ENCODE data around the gene IL1RAPL1. TPM values are rescaled to one million over a fixed set of nuclear protein-coding genes. Genes with fewer than 3 reads are reported as not detected.
A peak's percentile ranks its signal among the peaks of the same experiment; 100 is the strongest.

The IL1RAPL1 gene
- polyA plus RNA-seq, 2 of the 4 experiments (the other 2 are of a cell fraction) = not detected

GRCh38 chrX:29172880-29173279, 585.6 kb downstream of the IL1RAPL1 start:
- TF ChIP-seq EP300 (IDR thresholded peaks at IDR 0.05) (no peak), HES2 (IDR thresholded peaks at IDR 0.05) (no peak), JUNB (IDR thresholded peaks at IDR 0.05) (no peak), NPAS2 (CRISPR knock-in tag; IDR thresholded peaks at IDR 0.05; ENCODE audit: borderline replicate concordance) (no peak), ELK1 (IDR thresholded peaks at IDR 0.05; ENCODE audit: low read depth, low read length) (no peak), CBX2 (IDR thresholded peaks at IDR 0.05; ENCODE audit: borderline replicate concordance, low read depth) (no peak), POLR2A (IDR thresholded peaks at IDR 0.05; ENCODE audit: low read length) (no peak), KDM1A (IDR thresholded peaks at IDR 0.05; ENCODE audit: low read depth) (no peak), MAZ (IDR thresholded peaks at IDR 0.05; ENCODE audit: borderline replicate concordance, low read depth, low read length) (no peak), BHLHE40 (IDR thresholded peaks at IDR 0.05; ENCODE audit: low read depth, low read length) (no peak), E2F6 (IDR thresholded peaks at IDR 0.05; ENCODE audit: borderline replicate concordance, low read depth) (no peak), ZFP36 (IDR thresholded peaks at IDR 0.05; ENCODE audit: borderline replicate concordance, partially characterized antibody) (no peak), POLR2AphosphoS2 (conservative IDR thresholded peaks at IDR 0.05; ENCODE audit: low read length) (no peak), CHD2 (IDR thresholded peaks at IDR 0.05; ENCODE audit: low read length, partially characterized antibody) (no peak), CTCF (IDR thresholded peaks at IDR 0.05) (no peak)
- WGBS (ENCODE audit: missing lambda C conversion rate) = 88% methylated on average over 3 of the region's 3 CpGs
- Histone ChIP-seq H3K4me3 (no peak overlapping the region), H3K27ac (no peak overlapping the region), H3K9me3 (no peaks in the 10 kb centered on the region), H3K4me1 (no peaks in the 10 kb centered on the region), H3K4me2 (no peak overlapping the region)
- ATAC-seq (no peak), DNase-seq (ENCODE audit: low read depth in 1 of 2, low spot score in 1 of 2) (no peak), FAIRE-seq (peak; percentile 68)
- ChIA-PET CTCF (interaction anchor here (1.5 kb wide), 1 partner anchor 13 kb away, joined by 3 read pairs; no protein-coding TSS in a partner anchor), POLR2A (no interaction called here)

- TF ChIP-seq SMC3 (IDR thresholded peaks at IDR 0.05) = no peak
- TF ChIP-seq RFX5 (IDR thresholded peaks at IDR 0.05) = no peak
- no peak for TF ChIP-seq MYC (IDR thresholded peaks at IDR 0.05; ENCODE audit: borderline replicate concordance, low read length)
- TF ChIP-seq RCOR1 (IDR thresholded peaks at IDR 0.05; ENCODE audit: low read depth, low read length) = no peak
- TF ChIP-seq CBX8 (IDR thresholded peaks at IDR 0.05) = no peak
- no peak for TF ChIP-seq NPAS2 (CRISPR knock-in tag; IDR thresholded peaks at IDR 0.05; ENCODE audit: borderline replicate concordance)
- no peak for TF ChIP-seq BCL3 (IDR thresholded peaks at IDR 0.05)
- no peak for TF ChIP-seq POLR2A (IDR thresholded peaks at IDR 0.05; ENCODE audit: low read length)
- no peak for TF ChIP-seq FOSB (CRISPR knock-in tag; IDR thresholded peaks at IDR 0.05)
- TF ChIP-seq KDM1A (IDR thresholded peaks at IDR 0.05; ENCODE audit: low read depth) = no peak
- no peak for TF ChIP-seq ESRRA (IDR thresholded peaks at IDR 0.05; ENCODE audit: borderline replicate concordance, low read length)
- Histone ChIP-seq H3K4me3 (no peak overlapping the region), H3K4me2 (no peak overlapping the region), H3K27ac (no peak overlapping the region), H3K4me1 (no peaks in the 10 kb centered on the region), H3K9me3 (no peaks in the 10 kb centered on the region)
- WGBS (ENCODE audit: missing lambda C conversion rate) = 29% methylated on average over 2 of the region's 2 CpGs
- no peak for FAIRE-seq
- ChIA-PET POLR2A (no interaction called here), CTCF (no interaction called here)
- ATAC-seq = no peak
- DNase-seq (ENCODE audit: low read depth in 1 of 2, low spot score in 1 of 2) = no peak
These were observed 600.0 kb downstream of the IL1RAPL1 start for GRCh38 chrX:29187264-29187663.
